Measurements from ENCODE around the gene HTRA3. TPM values are rescaled to one million over a fixed set of nuclear protein-coding genes. Genes with fewer than 3 reads are reported as not detected.

HTRA3 gene
- total and polyA plus RNA-seq, 4 donors = 0.36 to 1.2 (median 1.1) TPM

DNA sequence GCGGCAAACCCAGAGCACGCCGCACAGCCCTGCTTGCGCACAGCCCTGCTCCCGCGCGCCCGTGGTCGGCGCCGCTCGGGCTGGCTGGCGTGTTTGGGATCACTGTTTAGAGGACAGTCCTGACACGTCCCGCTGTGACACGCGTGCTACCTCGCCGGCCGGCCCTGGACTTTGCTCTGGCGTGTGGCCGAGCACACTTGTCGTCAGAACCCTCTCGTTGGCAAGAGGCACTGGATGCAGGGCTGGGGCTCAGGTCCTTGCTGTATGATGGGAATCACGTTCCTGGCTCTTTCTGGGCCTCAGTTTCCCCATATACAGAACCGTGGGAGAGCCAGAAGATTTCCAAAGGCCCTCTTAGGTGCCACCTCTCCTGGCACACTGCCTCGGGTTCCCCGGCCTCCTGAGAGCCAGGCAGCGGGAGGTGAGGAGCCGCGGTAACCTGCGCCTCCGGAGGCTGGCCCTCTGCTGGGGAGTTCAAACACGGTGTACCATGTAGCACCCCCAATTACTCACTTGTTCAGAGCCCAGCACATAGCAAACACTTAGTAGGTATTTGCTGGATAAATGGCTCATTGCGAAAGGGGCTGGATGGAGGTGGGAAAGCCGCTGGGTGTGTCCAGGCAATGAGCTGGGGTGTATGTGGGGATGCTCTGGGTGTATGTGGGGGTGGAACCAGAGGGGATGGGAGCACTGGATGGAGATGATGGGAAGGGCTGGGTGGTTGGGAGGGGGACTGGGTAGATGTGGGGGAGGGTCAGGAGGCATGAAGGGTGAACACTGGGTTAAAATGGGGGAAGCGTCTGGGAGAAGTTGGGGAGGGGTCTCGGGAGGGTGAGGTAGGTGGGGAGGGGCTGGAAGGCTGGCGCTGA is 76.6 kb downstream of the HTRA3 start:
- H3K4me1 ChIP-seq (ENCODE audit: control insufficient read depth in 4 of 4, insufficient read depth in 4 of 4, low read length in 3 of 4) = no peaks in the 10 kb centered on the region
- no peaks in the 10 kb centered on the region for H3K9me3 ChIP-seq (ENCODE audit: control insufficient read depth in 4 of 4, low read length in 3 of 4)
- H3K27ac ChIP-seq (ENCODE audit: low read depth in 1 of 2, low read length in 2 of 2) = no peak overlapping the region
- H3K36me3 ChIP-seq (ENCODE audit: control insufficient read depth in 4 of 4, insufficient read depth in 3 of 4, low read depth in 1 of 4, low read length in 3 of 4) = no peaks in the 10 kb centered on the region
- no peak for TF ChIP-seq GABPA (IDR thresholded peaks at IDR 0.05 in 1 of 2, conservative IDR thresholded peaks at IDR 0.05 in 1 of 2)
- TF ChIP-seq FOXA2 (IDR thresholded peaks at IDR 0.05) = no peak
- TF ChIP-seq SP1 (IDR thresholded peaks at IDR 0.05) = no peak
- no peak for TF ChIP-seq YY1 (IDR thresholded peaks at IDR 0.05)
- no peak for TF ChIP-seq TAF1 (conservative IDR thresholded peaks at IDR 0.05)
- TF ChIP-seq HNF4G (IDR thresholded peaks at IDR 0.05) = no peak
- TF ChIP-seq EGR1 (IDR thresholded peaks at IDR 0.05; ENCODE audit: low read depth in 2 of 2) = no peak
- TF ChIP-seq JUND (IDR thresholded peaks at IDR 0.05) = no peak
- TF ChIP-seq HNF4A (conservative IDR thresholded peaks at IDR 0.05) = no peak
- TF ChIP-seq FOXA1 (IDR thresholded peaks at IDR 0.05) = no peak
- TF ChIP-seq RAD21 (IDR thresholded peaks at IDR 0.05) = no peak
- no peak for TF ChIP-seq RXRA (IDR thresholded peaks at IDR 0.05)
- TF ChIP-seq, protein P1, sequence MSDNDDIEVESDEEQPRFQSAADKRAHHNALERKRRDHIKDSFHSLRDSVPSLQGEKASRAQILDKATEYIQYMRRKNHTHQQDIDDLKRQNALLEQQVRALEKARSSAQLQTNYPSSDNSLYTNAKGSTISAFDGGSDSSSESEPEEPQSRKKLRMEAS (IDR thresholded peaks at IDR 0.05) = no peak
- TF ChIP-seq, protein P2, sequence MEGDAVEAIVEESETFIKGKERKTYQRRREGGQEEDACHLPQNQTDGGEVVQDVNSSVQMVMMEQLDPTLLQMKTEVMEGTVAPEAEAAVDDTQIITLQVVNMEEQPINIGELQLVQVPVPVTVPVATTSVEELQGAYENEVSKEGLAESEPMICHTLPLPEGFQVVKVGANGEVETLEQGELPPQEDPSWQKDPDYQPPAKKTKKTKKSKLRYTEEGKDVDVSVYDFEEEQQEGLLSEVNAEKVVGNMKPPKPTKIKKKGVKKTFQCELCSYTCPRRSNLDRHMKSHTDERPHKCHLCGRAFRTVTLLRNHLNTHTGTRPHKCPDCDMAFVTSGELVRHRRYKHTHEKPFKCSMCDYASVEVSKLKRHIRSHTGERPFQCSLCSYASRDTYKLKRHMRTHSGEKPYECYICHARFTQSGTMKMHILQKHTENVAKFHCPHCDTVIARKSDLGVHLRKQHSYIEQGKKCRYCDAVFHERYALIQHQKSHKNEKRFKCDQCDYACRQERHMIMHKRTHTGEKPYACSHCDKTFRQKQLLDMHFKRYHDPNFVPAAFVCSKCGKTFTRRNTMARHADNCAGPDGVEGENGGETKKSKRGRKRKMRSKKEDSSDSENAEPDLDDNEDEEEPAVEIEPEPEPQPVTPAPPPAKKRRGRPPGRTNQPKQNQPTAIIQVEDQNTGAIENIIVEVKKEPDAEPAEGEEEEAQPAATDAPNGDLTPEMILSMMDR (IDR thresholded peaks at IDR 0.05; ENCODE audit: low read depth, low read length, missing input control) = no peak
- TF ChIP-seq, protein P3, sequence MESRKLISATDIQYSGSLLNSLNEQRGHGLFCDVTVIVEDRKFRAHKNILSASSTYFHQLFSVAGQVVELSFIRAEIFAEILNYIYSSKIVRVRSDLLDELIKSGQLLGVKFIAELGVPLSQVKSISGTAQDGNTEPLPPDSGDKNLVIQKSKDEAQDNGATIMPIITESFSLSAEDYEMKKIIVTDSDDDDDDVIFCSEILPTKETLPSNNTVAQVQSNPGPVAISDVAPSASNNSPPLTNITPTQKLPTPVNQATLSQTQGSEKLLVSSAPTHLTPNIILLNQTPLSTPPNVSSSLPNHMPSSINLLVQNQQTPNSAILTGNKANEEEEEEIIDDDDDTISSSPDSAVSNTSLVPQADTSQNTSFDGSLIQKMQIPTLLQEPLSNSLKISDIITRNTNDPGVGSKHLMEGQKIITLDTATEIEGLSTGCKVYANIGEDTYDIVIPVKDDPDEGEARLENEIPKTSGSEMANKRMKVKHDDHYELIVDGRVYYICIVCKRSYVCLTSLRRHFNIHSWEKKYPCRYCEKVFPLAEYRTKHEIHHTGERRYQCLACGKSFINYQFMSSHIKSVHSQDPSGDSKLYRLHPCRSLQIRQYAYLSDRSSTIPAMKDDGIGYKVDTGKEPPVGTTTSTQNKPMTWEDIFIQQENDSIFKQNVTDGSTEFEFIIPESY (IDR thresholded peaks at IDR 0.05) = no peak
- no peak for TF ChIP-seq ATF3 (IDR thresholded peaks at IDR 0.05)
- no peak for TF ChIP-seq NR2F2 (IDR thresholded peaks at IDR 0.05)
- no peak for TF ChIP-seq REST (IDR thresholded peaks at IDR 0.05)
- no peak for DNase-seq (ENCODE audit: low spot score)
- no peak overlapping the region for H3K9ac ChIP-seq (ENCODE audit: low read depth in 1 of 2, low read length in 2 of 2)
- no peak overlapping the region for H3K4me3 ChIP-seq (ENCODE audit: low read depth in 1 of 3, low read length in 3 of 3)
- no peaks in the 10 kb centered on the region for H3K27me3 ChIP-seq (ENCODE audit: control insufficient read depth in 4 of 4, insufficient read depth in 4 of 4, low read length in 3 of 4)
- WGBS = 83% methylated on average over 39 of the region's 39 CpGs

Data from liver (tissue), 9 donors.